Measurements from ENCODE around the gene LENG1.
A peak's percentile ranks its signal among the peaks of the same experiment; 100 is the strongest.

LENG1 gene

DNA sequence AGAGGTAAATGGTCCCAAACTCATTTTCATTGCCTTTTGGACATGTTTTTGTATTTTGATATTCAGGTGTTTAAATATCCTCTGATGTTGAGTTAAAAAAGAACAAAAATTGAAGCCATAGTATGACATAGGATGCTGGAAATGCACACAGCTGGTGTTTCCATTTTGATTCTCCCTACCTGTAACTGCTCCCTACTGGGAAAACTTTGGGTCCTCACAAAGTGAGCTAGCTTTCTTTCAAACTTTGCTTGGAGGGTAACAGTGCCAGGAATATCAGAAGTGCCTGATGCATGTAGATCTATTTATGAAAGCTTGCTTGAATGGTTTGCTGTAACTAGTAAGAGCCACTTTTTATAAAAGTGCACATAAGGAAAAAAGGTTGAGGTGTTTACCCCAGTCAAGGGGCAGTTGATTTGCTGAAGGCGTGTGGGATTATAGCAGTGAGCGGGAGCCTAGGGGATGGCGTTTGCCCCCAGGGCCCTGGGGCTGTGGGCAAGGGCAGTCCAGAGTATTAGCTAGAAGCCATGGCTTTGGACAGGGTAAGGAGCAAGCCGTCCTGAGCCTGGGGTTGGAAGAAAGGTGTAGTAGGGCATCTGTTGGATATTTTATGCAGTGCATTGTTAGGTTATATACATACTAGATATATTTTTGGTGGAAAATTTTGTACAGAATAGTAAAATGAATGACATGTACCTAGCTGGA, 45.4 kb upstream of the LENG1 start:
- no peak overlapping the region for H3K4me3 ChIP-seq (replicated peaks in 1 of 2; ENCODE audit: low read depth in 2 of 2, low read length in 2 of 2)
- TF ChIP-seq, protein P1, sequence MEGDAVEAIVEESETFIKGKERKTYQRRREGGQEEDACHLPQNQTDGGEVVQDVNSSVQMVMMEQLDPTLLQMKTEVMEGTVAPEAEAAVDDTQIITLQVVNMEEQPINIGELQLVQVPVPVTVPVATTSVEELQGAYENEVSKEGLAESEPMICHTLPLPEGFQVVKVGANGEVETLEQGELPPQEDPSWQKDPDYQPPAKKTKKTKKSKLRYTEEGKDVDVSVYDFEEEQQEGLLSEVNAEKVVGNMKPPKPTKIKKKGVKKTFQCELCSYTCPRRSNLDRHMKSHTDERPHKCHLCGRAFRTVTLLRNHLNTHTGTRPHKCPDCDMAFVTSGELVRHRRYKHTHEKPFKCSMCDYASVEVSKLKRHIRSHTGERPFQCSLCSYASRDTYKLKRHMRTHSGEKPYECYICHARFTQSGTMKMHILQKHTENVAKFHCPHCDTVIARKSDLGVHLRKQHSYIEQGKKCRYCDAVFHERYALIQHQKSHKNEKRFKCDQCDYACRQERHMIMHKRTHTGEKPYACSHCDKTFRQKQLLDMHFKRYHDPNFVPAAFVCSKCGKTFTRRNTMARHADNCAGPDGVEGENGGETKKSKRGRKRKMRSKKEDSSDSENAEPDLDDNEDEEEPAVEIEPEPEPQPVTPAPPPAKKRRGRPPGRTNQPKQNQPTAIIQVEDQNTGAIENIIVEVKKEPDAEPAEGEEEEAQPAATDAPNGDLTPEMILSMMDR (IDR thresholded peaks at IDR 0.05; ENCODE audit: low read depth, low read length), result no peak
- no peak for DNase-seq (ENCODE audit: low read depth in 2 of 2)

DNA sequence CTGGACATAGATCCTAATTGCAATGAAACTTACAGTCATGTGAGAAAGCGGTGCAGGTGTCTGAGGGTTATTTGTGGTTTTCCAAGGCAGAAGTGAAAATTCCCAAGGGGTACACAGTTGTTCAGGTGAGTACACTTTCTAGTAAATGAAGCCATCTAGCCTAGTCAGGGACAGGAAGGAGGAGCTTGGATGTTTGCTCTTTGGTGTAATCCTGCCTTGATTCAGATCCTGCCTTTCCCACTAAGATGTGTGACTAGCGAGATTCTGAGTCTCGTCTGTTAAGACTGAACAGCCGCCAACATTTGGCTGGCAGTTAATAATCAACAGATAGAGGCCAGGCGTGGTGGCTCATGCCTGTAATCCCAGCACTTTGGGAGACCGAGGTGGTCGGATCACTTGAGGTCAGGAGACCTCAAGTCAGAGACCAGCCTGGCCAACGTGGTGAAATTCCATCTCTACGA, 43.7 kb upstream of the LENG1 start:
- TF ChIP-seq, protein P1 (IDR thresholded peaks at IDR 0.05; ENCODE audit: low read depth, low read length), result no peak
- DNase-seq (ENCODE audit: low read depth in 2 of 2), result peak in 1 of 2 donors; percentile 42
- peak overlapping the region in 1 of 2 donors; percentile 2 for H3K4me3 ChIP-seq (replicated peaks in 1 of 2; ENCODE audit: low read depth in 2 of 2, low read length in 2 of 2)

DNA sequence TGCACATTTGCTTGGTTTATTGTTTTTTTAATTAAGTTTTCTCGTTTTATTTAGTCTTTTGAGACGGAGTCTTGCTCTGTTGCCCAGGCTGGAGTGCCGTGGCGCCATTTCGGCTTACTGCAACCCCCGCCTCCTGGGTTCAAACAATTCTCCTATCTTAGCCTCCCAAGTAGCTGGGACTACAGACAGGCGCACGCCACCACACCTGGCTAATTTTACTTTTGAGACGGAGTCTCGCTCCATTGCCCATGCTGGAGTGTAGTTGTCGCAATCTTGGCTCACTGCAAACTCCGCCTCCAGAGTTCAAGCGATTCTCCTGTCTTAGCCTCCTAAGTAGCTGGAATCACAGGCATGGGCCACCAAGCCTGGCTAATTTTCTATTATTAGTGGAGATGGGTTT, 42.5 kb upstream of the LENG1 start:
- DNase-seq (ENCODE audit: low read depth in 2 of 2), result peak in 1 of 2 donors; percentile 27
- H3K4me3 ChIP-seq (replicated peaks in 1 of 2; ENCODE audit: low read depth in 2 of 2, low read length in 2 of 2), result peak overlapping the region; percentile 83 to 88
- TF ChIP-seq, protein P1 (IDR thresholded peaks at IDR 0.05; ENCODE audit: low read depth, low read length), result no peak

DNA sequence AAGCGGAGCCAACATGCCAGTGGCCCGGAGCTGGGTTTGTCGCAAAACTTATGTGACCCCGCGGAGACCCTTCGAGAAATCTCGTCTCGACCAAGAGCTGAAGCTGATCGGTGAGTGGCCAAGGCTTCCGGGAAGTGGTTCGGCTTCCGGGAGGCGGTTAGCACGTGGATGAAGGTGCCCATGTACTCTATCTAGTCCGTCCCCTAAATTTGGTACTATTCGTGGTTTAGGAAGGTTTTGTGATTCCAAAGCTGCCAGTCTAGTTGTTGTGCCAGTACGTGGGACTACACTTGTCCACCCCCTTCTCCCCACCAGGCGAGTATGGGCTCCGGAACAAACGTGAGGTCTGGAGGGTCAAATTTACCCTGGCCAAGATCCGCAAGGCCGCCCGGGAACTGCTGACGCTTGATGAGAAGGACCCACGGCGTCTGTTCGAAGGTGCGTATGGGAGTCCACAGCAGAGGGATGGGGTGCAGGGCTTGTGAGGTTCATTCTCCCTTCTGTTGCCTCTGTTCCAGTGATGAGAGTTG, 41.7 kb upstream of the LENG1 start:
- TF ChIP-seq, protein P1 (IDR thresholded peaks at IDR 0.05; ENCODE audit: low read depth, low read length), result no peak
- peak overlapping the region; percentile 83 to 88 for H3K4me3 ChIP-seq (replicated peaks in 1 of 2; ENCODE audit: low read depth in 2 of 2, low read length in 2 of 2)
- no peak for DNase-seq (ENCODE audit: low read depth in 2 of 2)

DNA sequence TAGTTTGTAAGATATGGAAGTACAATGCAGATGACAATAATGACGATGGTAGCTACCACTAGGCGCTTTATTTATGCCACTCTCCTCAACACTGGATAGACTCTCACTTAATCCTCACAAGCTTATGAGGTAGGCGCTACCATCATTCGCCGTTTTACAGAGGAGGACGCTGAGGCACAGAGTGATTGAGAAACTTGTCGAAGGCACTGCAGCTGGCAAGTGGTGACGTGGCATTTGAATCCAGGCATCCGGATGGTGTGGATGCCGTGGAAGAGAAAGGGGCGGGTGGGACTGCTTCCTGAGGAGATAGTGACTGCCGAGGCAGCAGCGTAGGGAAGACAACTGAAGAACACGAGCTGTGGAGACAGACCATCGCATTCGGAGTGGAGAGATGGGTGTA, 39.9 kb upstream of the LENG1 start:
- TF ChIP-seq, protein P1 (IDR thresholded peaks at IDR 0.05; ENCODE audit: low read depth, low read length), result no peak
- DNase-seq (ENCODE audit: low read depth in 2 of 2), result no peak
- H3K4me3 ChIP-seq (replicated peaks in 1 of 2; ENCODE audit: low read depth in 2 of 2, low read length in 2 of 2), result no peak overlapping the region

DNA sequence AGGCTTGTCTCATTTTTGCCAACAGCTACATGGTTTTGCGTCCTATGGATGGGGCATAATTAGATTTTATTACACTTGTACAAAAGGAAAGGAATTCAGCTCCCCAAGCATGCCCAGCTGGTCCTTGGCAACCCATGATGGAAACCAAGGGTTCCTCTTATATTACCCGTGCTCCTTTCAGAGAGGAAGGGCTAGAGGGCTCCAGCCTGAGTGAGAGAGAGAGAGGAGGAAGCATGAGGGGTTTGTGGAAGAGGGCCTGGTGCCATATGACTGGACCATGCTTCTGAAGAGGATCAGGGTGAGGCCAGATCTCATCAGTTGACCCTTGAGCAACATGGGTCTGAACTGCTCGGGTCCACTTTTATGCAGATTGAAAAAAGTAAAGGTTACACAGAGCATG, 37.6 kb upstream of the LENG1 start:
- no peak for DNase-seq (ENCODE audit: low read depth in 2 of 2)
- TF ChIP-seq, protein P1 (IDR thresholded peaks at IDR 0.05; ENCODE audit: low read depth, low read length), result no peak
- H3K4me3 ChIP-seq (replicated peaks in 1 of 2; ENCODE audit: low read depth in 2 of 2, low read length in 2 of 2), result no peak overlapping the region
